HFF-Myc (cell line): ENCODE results near the gene EXOC4.

ENCODE experiments used
- DNase-seq: peaks from one replicate; pipeline ENCODE4 v3.0.0-alpha.2; 2011; ENCODE audit warnings: low read depth; ENCODE audit errors: extremely low read depth
- H3K4me3 ChIP-seq: replicated peaks from 2 replicates; pipeline ENCODE4 v1.5.1; 2011; ENCODE audit warnings: low read depth, mild to moderate bottlenecking, control low read depth, low read length
- CTCF ChIP-seq: IDR thresholded peaks from 2 replicates; pipeline ENCODE4 v1.5.1; 2012; ENCODE audit warnings: mild to moderate bottlenecking, low read depth, low read length, control low read depth; ENCODE audit errors: missing control alignments

EXOC4 gene

GRCh38 chr7:133790911-133791310, 538.0 kb downstream of the EXOC4 start:
- no peak overlapping the region for H3K4me3 ChIP-seq
- no peak for DNase-seq
- no peak for TF ChIP-seq CTCF

GRCh38 chr7:133794479-133794878, 541.6 kb downstream of the EXOC4 start:
- no peak for TF ChIP-seq CTCF
- no peak for DNase-seq
- H3K4me3 ChIP-seq: no peak overlapping the region

GRCh38 chr7:133795068-133795665, 542.3 kb downstream of the EXOC4 start:
- TF ChIP-seq CTCF: no peak
- no peak overlapping the region for H3K4me3 ChIP-seq
- no peak for DNase-seq

GRCh38 chr7:133796782-133797745, 544.2 kb downstream of the EXOC4 start:
- DNase-seq: no peak
- no peak overlapping the region for H3K4me3 ChIP-seq
- no peak for TF ChIP-seq CTCF

- no peak for TF ChIP-seq CTCF
- H3K4me3 ChIP-seq: no peak overlapping the region
- no peak for DNase-seq
Observed at GRCh38 chr7:133797818-133798520, 545.1 kb downstream of the EXOC4 start.

GRCh38 chr7:133801341-133801740, 548.5 kb downstream of the EXOC4 start:
- no peak for DNase-seq
- no peak for TF ChIP-seq CTCF
- no peak overlapping the region for H3K4me3 ChIP-seq
